ENCODE measurements around the gene CHSY3.

DNA sequence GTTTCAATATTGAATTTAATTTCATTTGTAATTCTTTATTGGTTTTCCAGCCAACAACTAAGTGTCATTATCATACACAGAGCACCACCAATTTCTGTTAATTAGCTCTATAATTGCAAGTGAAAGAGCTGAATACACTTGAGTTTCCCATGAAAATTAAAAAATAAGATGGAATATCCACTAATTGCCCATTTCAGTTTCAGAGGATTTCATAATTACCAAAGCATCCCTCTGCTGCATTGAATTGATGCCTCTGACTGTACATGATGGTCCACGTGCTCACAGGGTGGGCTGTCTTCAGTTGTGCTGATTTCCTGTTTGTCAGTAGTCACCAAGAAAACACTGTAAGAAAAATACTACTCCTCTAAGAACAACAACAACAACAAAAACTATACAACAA is 163.8 kb downstream of the CHSY3 start:
- TF ChIP-seq, protein P1, sequence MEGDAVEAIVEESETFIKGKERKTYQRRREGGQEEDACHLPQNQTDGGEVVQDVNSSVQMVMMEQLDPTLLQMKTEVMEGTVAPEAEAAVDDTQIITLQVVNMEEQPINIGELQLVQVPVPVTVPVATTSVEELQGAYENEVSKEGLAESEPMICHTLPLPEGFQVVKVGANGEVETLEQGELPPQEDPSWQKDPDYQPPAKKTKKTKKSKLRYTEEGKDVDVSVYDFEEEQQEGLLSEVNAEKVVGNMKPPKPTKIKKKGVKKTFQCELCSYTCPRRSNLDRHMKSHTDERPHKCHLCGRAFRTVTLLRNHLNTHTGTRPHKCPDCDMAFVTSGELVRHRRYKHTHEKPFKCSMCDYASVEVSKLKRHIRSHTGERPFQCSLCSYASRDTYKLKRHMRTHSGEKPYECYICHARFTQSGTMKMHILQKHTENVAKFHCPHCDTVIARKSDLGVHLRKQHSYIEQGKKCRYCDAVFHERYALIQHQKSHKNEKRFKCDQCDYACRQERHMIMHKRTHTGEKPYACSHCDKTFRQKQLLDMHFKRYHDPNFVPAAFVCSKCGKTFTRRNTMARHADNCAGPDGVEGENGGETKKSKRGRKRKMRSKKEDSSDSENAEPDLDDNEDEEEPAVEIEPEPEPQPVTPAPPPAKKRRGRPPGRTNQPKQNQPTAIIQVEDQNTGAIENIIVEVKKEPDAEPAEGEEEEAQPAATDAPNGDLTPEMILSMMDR (IDR thresholded peaks at IDR 0.05), result no peak
- no peak for TF ChIP-seq POLR2A (IDR thresholded peaks at IDR 0.05)
